Fibroblast of lung (primary cell): ENCODE results near the gene CYP2C18. TPM values are rescaled to one million over a fixed set of nuclear protein-coding genes. Genes with fewer than 3 reads are reported as not detected.
"Not testable (repeated sequence)": the region's sequence is repeated elsewhere in the genome, so short reads cannot be mapped to it uniquely, and the experiment has no call there.

Experiments used
- DNase-seq, 2 donors: peaks; one replicate each; pipeline versions ENCODE4 v3.0.0 to v3.0.0-alpha.2; 2010; ENCODE audit warnings: low read depth in 2 of 2
- H2AFZ ChIP-seq: 2 replicates; pipeline ENCODE4 v1.5.1; 2012; ENCODE audit warnings: low read length, control low read depth, inconsistent platforms
- H3K27ac ChIP-seq: 2 replicates; pipeline ENCODE4 v1.5.1; 2011; ENCODE audit warnings: low read length, control low read depth; ENCODE audit not compliant: insufficient read depth
- H3K27me3 ChIP-seq: 2 replicates; pipeline ENCODE4 v1.5.1; 2011; ENCODE audit warnings: mild to moderate bottlenecking, low read length; ENCODE audit not compliant: control insufficient read depth, insufficient read depth
- H3K36me3 ChIP-seq: 2 replicates; pipeline ENCODE4 v1.5.1; 2011; ENCODE audit warnings: low read length; ENCODE audit not compliant: control insufficient read depth, insufficient read depth
- H3K4me1 ChIP-seq: 2 replicates; pipeline ENCODE4 v1.5.1; 2011; ENCODE audit warnings: low read length; ENCODE audit not compliant: control insufficient read depth, insufficient read depth; ENCODE audit errors: extremely low read depth
- H3K4me2 ChIP-seq: 2 replicates; pipeline ENCODE4 v1.5.1; 2011; ENCODE audit warnings: low read length, control low read depth; ENCODE audit not compliant: insufficient read depth; ENCODE audit errors: extremely low read depth
- H3K4me3 ChIP-seq, 4 experiments: fragments of 200-600 bp in 1 of 4; sonication (generic) in 1 of 4; replicated peaks in 1 of 4; 2 replicates each; pipeline ENCODE4 v1.5.1; 2011 to 2016; ENCODE audit warnings: low read length in 4 of 4, low read depth in 3 of 4, mild to moderate bottlenecking in 3 of 4, control low read depth in 2 of 4, inconsistent platforms in 1 of 4, mixed read lengths in 1 of 4; ENCODE audit not compliant: insufficient read depth in 1 of 4; ENCODE audit errors: control extremely low read depth in 1 of 4
- H3K79me2 ChIP-seq: 2 replicates; pipeline ENCODE4 v1.5.1; 2012; ENCODE audit warnings: mild to moderate bottlenecking, low read length, inconsistent platforms; ENCODE audit not compliant: control insufficient read depth, insufficient read depth
- H3K9ac ChIP-seq: 2 replicates; pipeline ENCODE4 v1.5.1; 2011; ENCODE audit warnings: mild to moderate bottlenecking, low read length, control low read depth; ENCODE audit not compliant: insufficient read depth
- H3K9me3 ChIP-seq: 2 replicates; pipeline ENCODE4 v1.5.1; 2012; ENCODE audit warnings: low read depth, low read length; ENCODE audit not compliant: control insufficient read depth, insufficient read depth
- H4K20me1 ChIP-seq: 2 replicates; pipeline ENCODE4 v1.5.1; 2011; ENCODE audit warnings: low read length; ENCODE audit not compliant: control insufficient read depth, insufficient read depth; ENCODE audit errors: extremely low read depth
- EZH2 ChIP-seq: IDR thresholded peaks from 2 replicates; pipeline ENCODE4 v1.5.1; 2012; ENCODE audit warnings: low read length, control low read depth, mild to moderate bottlenecking; ENCODE audit errors: missing control alignments
- polyA minus RNA-seq: library from RNA; depleted of rRNA, polyadenylated mRNA; stranded (reverse); fragments of >200 nt; gene quantifications from 2 replicates; pipeline ENCODE4 v1.2.3, GENCODE V29; 2011; ENCODE audit warnings: low replicate concordance
- polyA plus RNA-seq, 2 donors: library from polyadenylated mRNA; depleted of rRNA in 1 of 2; stranded (reverse) in 1 of 2; unstranded in 1 of 2; fragments of >200 nt; gene quantifications; 2 replicates each; pipeline ENCODE4 v1.2.1, GENCODE V29; 2011 to 2012; ENCODE audit warnings: missing spikeins in 1 of 2
- total RNA-seq: library from RNA; depleted of rRNA; stranded (reverse); fragments of >200 nt; gene quantifications from 2 replicates; pipeline ENCODE4 v1.2.1, GENCODE V29; 2014
- TF ChIP-seq, protein P1 (sequence below), 2 donors: IDR thresholded peaks in 1 of 2; conservative IDR thresholded peaks in 1 of 2; 1 replicate in 1 of 2; 2 replicates in 1 of 2; pipeline ENCODE4 v1.5.1; 2011 to 2012; ENCODE audit warnings: low read length in 2 of 2, control low read depth in 1 of 2, inconsistent platforms in 1 of 2, low read depth in 1 of 2, mild to moderate bottlenecking in 1 of 2

The CYP2C18 gene
- total RNA-seq: not detected in 2 replicates
- polyA plus RNA-seq: 0.02 TPM in 1 of 2 replicates, not detected in the other
- polyA plus RNA-seq (2012): not detected in 2 replicates
- not detected in 2 replicates for polyA minus RNA-seq

DNA sequence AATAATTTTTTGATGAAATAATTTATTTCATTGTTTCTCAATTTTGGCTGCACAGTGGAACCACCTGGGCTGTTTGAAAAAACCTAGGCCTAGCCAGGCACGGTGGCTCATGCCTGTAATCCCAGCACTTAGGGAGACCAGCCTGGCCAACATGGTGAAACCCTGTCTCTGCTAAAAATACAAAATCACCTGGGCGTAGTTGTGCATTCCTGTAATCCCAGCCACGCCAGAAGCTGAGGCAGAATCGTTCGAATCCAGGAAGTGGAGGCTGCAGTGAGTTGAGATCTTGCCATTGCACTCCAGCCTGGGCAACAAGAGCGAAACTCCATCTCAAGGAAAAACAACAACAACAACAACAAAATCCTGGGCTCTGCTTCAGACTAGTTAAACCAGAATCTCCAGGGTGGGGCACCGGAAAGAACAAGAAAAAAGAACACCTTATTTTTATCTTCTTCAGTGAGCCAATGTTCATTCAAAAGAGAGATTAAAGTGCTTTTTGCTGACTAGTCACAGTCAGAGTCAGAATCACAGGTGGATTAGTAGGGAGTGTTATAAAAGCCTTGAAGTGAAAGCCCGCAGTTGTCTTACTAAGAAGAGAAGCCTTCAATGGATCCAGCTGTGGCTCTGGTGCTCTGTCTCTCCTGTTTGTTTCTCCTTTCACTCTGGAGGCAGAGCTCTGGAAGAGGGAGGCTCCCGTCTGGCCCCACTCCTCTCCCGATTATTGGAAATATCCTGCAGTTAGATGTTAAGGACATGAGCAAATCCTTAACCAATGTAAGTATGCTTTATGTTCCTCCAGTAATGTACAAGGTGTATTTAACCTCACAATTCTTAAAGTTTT is at the start of gene CYP2C18:
Gene CYP2C18 (plus strand): TSS at position 516 of the 841 bp plus-strand sequence. CDS start 91 bp downstream, at position 607.
- Histone ChIP-seq H2AFZ (no peak within 1 kb of the TSS), H3K27me3 (no peaks in the 10 kb centered on the region), H3K9ac (no peak within 1 kb of the TSS), H4K20me1 (no peaks in the 10 kb centered on the region), H3K79me2 (no peaks in the 10 kb centered on the region), H3K36me3 (no peaks in the 10 kb centered on the region), H3K4me3 (no peak within 1 kb of the TSS), H3K4me2 (no peak within 1 kb of the TSS), H3K4me1 (no peaks in the 10 kb centered on the region), H3K27ac (no peak within 1 kb of the TSS), H3K9me3 (no peaks in the 10 kb centered on the region)
- no peak for TF ChIP-seq EZH2
- DNase-seq: no peak

DNA sequence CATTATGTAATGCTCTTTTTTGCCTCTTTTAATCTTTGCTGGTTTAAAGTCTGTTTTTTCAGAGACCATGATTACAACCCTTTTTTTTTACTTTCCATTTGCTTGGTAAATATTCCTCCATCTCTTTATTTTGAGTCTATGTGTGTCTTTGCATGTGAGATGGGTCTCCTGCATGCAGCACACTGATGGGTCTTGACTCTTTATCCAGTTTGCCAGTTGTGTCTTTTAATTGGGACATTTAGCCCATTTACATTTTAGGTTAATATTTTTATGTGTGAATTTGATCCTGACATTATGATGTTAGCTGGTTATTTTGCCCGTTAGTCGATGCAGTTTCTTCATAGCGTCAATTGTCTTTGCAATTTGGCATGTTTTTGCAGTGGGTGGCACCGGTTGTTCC is 45.4 kb upstream of the CYP2C18 start:
- not testable (repeated sequence) for H3K27ac ChIP-seq, H2AFZ ChIP-seq, H3K9me3 ChIP-seq, H3K79me2 ChIP-seq, DNase-seq, H3K4me3 ChIP-seq, H3K36me3 ChIP-seq, H3K9ac ChIP-seq, H3K4me1 ChIP-seq, H3K4me2 ChIP-seq, H3K27me3 ChIP-seq, H4K20me1 ChIP-seq

DNA sequence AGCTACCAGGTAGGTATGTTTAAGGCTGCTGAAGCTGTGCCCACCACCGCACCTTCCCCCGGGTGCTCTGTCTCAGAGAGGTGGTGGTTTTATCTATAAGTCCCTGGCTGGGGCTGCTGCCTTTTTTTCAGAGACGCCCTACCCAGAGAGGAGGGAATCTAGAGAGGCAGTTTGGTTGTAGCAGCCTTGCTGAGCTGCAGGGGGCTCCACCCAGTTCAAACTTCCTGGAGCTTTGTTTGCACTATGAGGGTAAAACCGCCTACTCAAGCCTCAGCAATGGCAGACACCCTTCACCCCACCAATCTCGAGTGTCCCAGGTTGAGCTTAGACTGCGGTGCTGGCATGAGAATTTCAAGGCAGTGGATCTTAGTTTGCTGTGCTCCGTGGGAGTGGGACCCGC is 43.6 kb upstream of the CYP2C18 start:
- H3K4me1 ChIP-seq: no peaks in the 10 kb centered on the region
- H3K36me3 ChIP-seq: no peaks in the 10 kb centered on the region
- no peak for DNase-seq
- H3K27me3 ChIP-seq: no peaks in the 10 kb centered on the region
- TF ChIP-seq, protein P1, sequence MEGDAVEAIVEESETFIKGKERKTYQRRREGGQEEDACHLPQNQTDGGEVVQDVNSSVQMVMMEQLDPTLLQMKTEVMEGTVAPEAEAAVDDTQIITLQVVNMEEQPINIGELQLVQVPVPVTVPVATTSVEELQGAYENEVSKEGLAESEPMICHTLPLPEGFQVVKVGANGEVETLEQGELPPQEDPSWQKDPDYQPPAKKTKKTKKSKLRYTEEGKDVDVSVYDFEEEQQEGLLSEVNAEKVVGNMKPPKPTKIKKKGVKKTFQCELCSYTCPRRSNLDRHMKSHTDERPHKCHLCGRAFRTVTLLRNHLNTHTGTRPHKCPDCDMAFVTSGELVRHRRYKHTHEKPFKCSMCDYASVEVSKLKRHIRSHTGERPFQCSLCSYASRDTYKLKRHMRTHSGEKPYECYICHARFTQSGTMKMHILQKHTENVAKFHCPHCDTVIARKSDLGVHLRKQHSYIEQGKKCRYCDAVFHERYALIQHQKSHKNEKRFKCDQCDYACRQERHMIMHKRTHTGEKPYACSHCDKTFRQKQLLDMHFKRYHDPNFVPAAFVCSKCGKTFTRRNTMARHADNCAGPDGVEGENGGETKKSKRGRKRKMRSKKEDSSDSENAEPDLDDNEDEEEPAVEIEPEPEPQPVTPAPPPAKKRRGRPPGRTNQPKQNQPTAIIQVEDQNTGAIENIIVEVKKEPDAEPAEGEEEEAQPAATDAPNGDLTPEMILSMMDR (conservative IDR thresholded peaks at IDR 0.05 in 1 of 2, IDR thresholded peaks at IDR 0.05 in 1 of 2; ENCODE audit: low read depth in 1 of 2, low read length in 2 of 2): no peak
- no peak for TF ChIP-seq EZH2
- no peak overlapping the region for H3K9ac ChIP-seq
- H3K4me3 ChIP-seq: no peak overlapping the region
- no peak overlapping the region for H3K27ac ChIP-seq
- no peaks in the 10 kb centered on the region for H3K79me2 ChIP-seq
- H3K9me3 ChIP-seq: no peaks in the 10 kb centered on the region
- H2AFZ ChIP-seq: no peak overlapping the region
- H4K20me1 ChIP-seq: no peaks in the 10 kb centered on the region
- H3K4me2 ChIP-seq: no peak overlapping the region

DNA sequence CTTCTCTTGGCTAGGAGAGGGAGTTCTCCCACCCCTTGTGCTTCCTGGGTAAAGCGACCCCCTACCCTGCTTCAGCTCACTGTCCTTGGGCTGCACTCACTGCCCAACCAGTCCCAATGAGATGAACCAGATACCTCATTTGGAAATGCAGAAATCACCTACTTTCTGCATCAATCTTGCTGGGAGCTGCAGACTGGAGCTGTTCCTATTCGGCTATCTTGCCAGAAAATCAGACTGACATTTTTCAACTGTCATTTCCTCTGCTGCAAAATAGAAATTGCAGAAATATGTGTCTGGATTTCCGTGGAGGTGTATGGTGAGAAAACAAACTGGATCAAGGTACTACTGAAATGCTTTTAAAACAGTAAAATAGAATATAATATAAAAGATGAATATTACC is 43.0 kb upstream of the CYP2C18 start:
- Histone ChIP-seq H2AFZ (no peak overlapping the region), H3K27ac (no peak overlapping the region), H3K4me3 (no peak overlapping the region), H4K20me1 (no peaks in the 10 kb centered on the region), H3K79me2 (no peaks in the 10 kb centered on the region), H3K4me2 (no peak overlapping the region), H3K9ac (no peak overlapping the region), H3K9me3 (no peaks in the 10 kb centered on the region), H3K36me3 (no peaks in the 10 kb centered on the region), H3K27me3 (no peaks in the 10 kb centered on the region), H3K4me1 (no peaks in the 10 kb centered on the region)
- DNase-seq: no peak
- TF ChIP-seq, protein P1 (conservative IDR thresholded peaks at IDR 0.05 in 1 of 2, IDR thresholded peaks at IDR 0.05 in 1 of 2; ENCODE audit: low read depth in 1 of 2, low read length in 2 of 2): no peak
- no peak for TF ChIP-seq EZH2
